A375 (cell line): ENCODE data around the gene FIZ1. TPM values are rescaled to one million over a fixed set of nuclear protein-coding genes. Genes with fewer than 3 reads are reported as not detected.

Experiments
- total RNA-seq: library from RNA; depleted of rRNA; stranded (reverse); fragments of >200 nt; shearing (Covaris generic); gene quantifications from 2 replicates; pipeline ENCODE4 v1.2.3, GENCODE V29; 2014; rRNA removed

The FIZ1 gene
- total RNA-seq: 9.3 and 10.3 TPM in 2 replicates

GRCh38 chr19:55599468-55599841 lies at the start of gene FIZ1:
FIZ1 (minus strand) TSS chr19:55599517; CDS start chr19:55597865, 1,652 bp downstream.

GRCh38 chr19:55647732-55648584 lies 48.6 kb upstream of the FIZ1 start, which contains the start of gene CCDC106:
CCDC106 (plus strand) TSS chr19:55648212; CDS start chr19:55649047, 835 bp downstream.

GRCh38 chr19:55643003-55643886 lies 43.9 kb upstream of the FIZ1 start, which contains the start of gene ZNF581:
ZNF581 (plus strand) TSS chr19:55643649; CDS start chr19:55644572, 923 bp downstream.

GRCh38 chr19:55640577-55641425 lies 41.5 kb upstream of the FIZ1 start, which contains the start of gene ZNF580:
ZNF580 (plus strand) TSS chr19:55641002; CDS start chr19:55642509, 1,507 bp downstream.

GRCh38 chr19:55624109-55625003 lies 25.0 kb upstream of the FIZ1 start, which contains the start of gene ZNF784:
ZNF784 (minus strand) TSS chr19:55624566; CDS start chr19:55624561, 5 bp downstream.

GRCh38 chr19:55605637-55606470 lies 6.5 kb upstream of the FIZ1 start, which contains the start of gene ZNF865:
ZNF865 (plus strand) TSS chr19:55605647; CDS start chr19:55613619, 7,972 bp downstream.

GRCh38 chr19:55599842-55600661 lies 735 bp upstream of the FIZ1 start, which contains the start of gene ZNF524:
ZNF524 (plus strand) TSS chr19:55600288; CDS start chr19:55602113, 1,825 bp downstream.

GRCh38 chr19:55580628-55581144 lies 18.6 kb downstream of the FIZ1 start, which contains the start of gene ZNF579:
ZNF579 (minus strand) TSS chr19:55580848; CDS start chr19:55579639, 1,209 bp downstream.

GRCh38 chr19:55545443-55545842 lies 53.9 kb downstream of the FIZ1 start, which contains the start of gene SBK3:
SBK3 (minus strand) TSS chr19:55545543; CDS start chr19:55545543, 0 bp downstream.

Other genes with a start within 250 kb of the FIZ1 start
- 0.08 and 0.26 TPM in 2 replicates for gene COX6B2, start 244.8 kb downstream of the FIZ1 start, total RNA-seq
- not detected in 2 replicates for gene GARIN5B, start 236.3 kb downstream of the FIZ1 start, total RNA-seq
- gene IL11, start 229.1 kb downstream of the FIZ1 start, total RNA-seq: 27.0 and 27.7 TPM in 2 replicates
- gene TMEM190, start 222.7 kb downstream of the FIZ1 start, total RNA-seq: 0.45 and 1.4 TPM in 2 replicates
- gene TMEM238, start 215.2 kb downstream of the FIZ1 start, total RNA-seq: 1.1 and 1.6 TPM in 2 replicates
- gene RPL28, start 213.6 kb downstream of the FIZ1 start, total RNA-seq: 710 and 881 TPM in 2 replicates
- gene UBE2S, start 191.7 kb downstream of the FIZ1 start, total RNA-seq: 1,207 and 1,551 TPM in 2 replicates
- 0.03 TPM in 1 of 2 replicates, not detected in the other for gene SHISA7, start 156.2 kb downstream of the FIZ1 start, total RNA-seq
- gene ISOC2, start 137.9 kb downstream of the FIZ1 start, total RNA-seq: 54.6 and 60.8 TPM in 2 replicates
- gene C19orf85, start 134.8 kb downstream of the FIZ1 start, total RNA-seq: not detected in 2 replicates
- gene ZNF628, start 122.9 kb downstream of the FIZ1 start, total RNA-seq: 6.7 and 6.9 TPM in 2 replicates
- 39.9 and 45.6 TPM in 2 replicates for gene NAT14, start 114.3 kb downstream of the FIZ1 start, total RNA-seq
- 0.53 and 0.93 TPM in 2 replicates for gene SSC5D, start 111.1 kb downstream of the FIZ1 start, total RNA-seq
- gene SBK2, start 62.4 kb downstream of the FIZ1 start, total RNA-seq: not detected in 2 replicates
- gene SBK3, start 54.0 kb downstream of the FIZ1 start, total RNA-seq: 0.11 TPM in 1 of 2 replicates, not detected in the other
- gene ZNF579, start 18.7 kb downstream of the FIZ1 start, total RNA-seq: 5.2 and 5.4 TPM in 2 replicates
- gene ZNF524, start 771 bp upstream of the FIZ1 start, total RNA-seq: 8.6 and 12.3 TPM in 2 replicates
- gene ZNF865, start 6.1 kb upstream of the FIZ1 start, total RNA-seq: 2.7 and 3.7 TPM in 2 replicates
- 5.2 and 6.1 TPM in 2 replicates for gene ZNF784, start 25.0 kb upstream of the FIZ1 start, total RNA-seq
- 15.3 and 22.6 TPM in 2 replicates for gene ZNF580, start 41.5 kb upstream of the FIZ1 start, total RNA-seq
- gene ZNF581, start 44.1 kb upstream of the FIZ1 start, total RNA-seq: 28.6 and 29.3 TPM in 2 replicates
- 26.5 and 33.1 TPM in 2 replicates for gene CCDC106, start 48.7 kb upstream of the FIZ1 start, total RNA-seq
- gene U2AF2, start 55.5 kb upstream of the FIZ1 start, total RNA-seq: 291 and 325 TPM in 2 replicates
- gene EPN1, start 75.7 kb upstream of the FIZ1 start, total RNA-seq: 79.8 and 91.3 TPM in 2 replicates
- not detected in 2 replicates for gene NLRP9, start 138.9 kb upstream of the FIZ1 start, total RNA-seq
- 1.0 and 2.7 TPM in 2 replicates for gene RFPL4A, start 159.6 kb upstream of the FIZ1 start, total RNA-seq
- gene RFPL4AL1, start 169.6 kb upstream of the FIZ1 start, total RNA-seq: 0.37 TPM in 1 of 2 replicates, not detected in the other
- gene NLRP11, start 232.5 kb upstream of the FIZ1 start, total RNA-seq: 0.75 and 1.3 TPM in 2 replicates
- gene NLRP4, start 237.0 kb upstream of the FIZ1 start, total RNA-seq: 0.11 TPM in 1 of 2 replicates, not detected in the other